ENCODE results near the gene RAD51B.
A peak's percentile ranks its signal among the peaks of the same experiment; 100 is the strongest.

Gene RAD51B

GRCh38 chr14:68135566-68135965, 316.0 kb downstream of the RAD51B start:
- DNase-seq (ENCODE audit: low read depth, low spot score): peak; percentile 38
- H3K4me3 ChIP-seq (ENCODE audit: low read depth, low read length): no peak overlapping the region
- in situ Hi-C loops (cut with HindIII; ENCODE audit: low sequenced_read_pairs): no loop called here
- TF ChIP-seq CTCF (IDR thresholded peaks at IDR 0.05; ENCODE audit: low read depth, low read length): no peak

GRCh38 chr14:68137704-68138619, 318.4 kb downstream of the RAD51B start:
- no peak overlapping the region for H3K4me3 ChIP-seq (ENCODE audit: low read depth, low read length)
- in situ Hi-C loops (cut with HindIII; ENCODE audit: low sequenced_read_pairs): no loop called here
- DNase-seq (ENCODE audit: low read depth, low spot score): peak; percentile 95
- TF ChIP-seq CTCF (IDR thresholded peaks at IDR 0.05; ENCODE audit: low read depth, low read length): no peak

GRCh38 chr14:68139431-68140075, 320.0 kb downstream of the RAD51B start:
- TF ChIP-seq CTCF (IDR thresholded peaks at IDR 0.05; ENCODE audit: low read depth, low read length): no peak
- in situ Hi-C loops (cut with HindIII; ENCODE audit: low sequenced_read_pairs): no loop called here
- H3K4me3 ChIP-seq (ENCODE audit: low read depth, low read length): no peak overlapping the region
- DNase-seq (ENCODE audit: low read depth, low spot score): no peak

GRCh38 chr14:68140076-68140741, 320.6 kb downstream of the RAD51B start:
- no peak overlapping the region for H3K4me3 ChIP-seq (ENCODE audit: low read depth, low read length)
- DNase-seq (ENCODE audit: low read depth, low spot score): peak; percentile 97
- in situ Hi-C loops (cut with HindIII; ENCODE audit: low sequenced_read_pairs): no loop called here
- no peak for TF ChIP-seq CTCF (IDR thresholded peaks at IDR 0.05; ENCODE audit: low read depth, low read length)

- TF ChIP-seq CTCF (IDR thresholded peaks at IDR 0.05; ENCODE audit: low read depth, low read length): no peak
- DNase-seq (ENCODE audit: low read depth, low spot score): no peak
- in situ Hi-C loops (cut with HindIII; ENCODE audit: low sequenced_read_pairs): no loop called here
- H3K4me3 ChIP-seq (ENCODE audit: low read depth, low read length): no peak overlapping the region
Measured at GRCh38 chr14:68140806-68141205, 321.2 kb downstream of the RAD51B start.

- DNase-seq (ENCODE audit: low read depth, low spot score): peak; percentile 29
- TF ChIP-seq CTCF (IDR thresholded peaks at IDR 0.05; ENCODE audit: low read depth, low read length): no peak
- no peak overlapping the region for H3K4me3 ChIP-seq (ENCODE audit: low read depth, low read length)
- in situ Hi-C loops (cut with HindIII; ENCODE audit: low sequenced_read_pairs): no loop called here
Measured at GRCh38 chr14:68141281-68142088, 321.9 kb downstream of the RAD51B start.
